Stimulated activated CD4-positive, alpha-beta T cell treated with anti-CD3 and anti-CD28 coated beads, Interleukin-15, amount 100 ng/mL, for 24 hours (primary cell): ENCODE results near the gene HIPK2.
A peak's percentile ranks its signal among the peaks of the same experiment; 100 is the strongest.

ENCODE experiments used
- DNase-seq: peaks from one replicate; pipeline ENCODE4 v3.0.0-alpha.2; 2020

Gene HIPK2

GRCh38 chr7:139713061-139713460 lies 64.7 kb downstream of the HIPK2 start:
- no peak for DNase-seq

GRCh38 chr7:139711991-139712743 lies 65.6 kb downstream of the HIPK2 start:
- no peak for DNase-seq

- DNase-seq, result no peak
Measured at GRCh38 chr7:139710036-139710435, 67.8 kb downstream of the HIPK2 start.

- no peak for DNase-seq
Measured at GRCh38 chr7:139709485-139709884, 68.3 kb downstream of the HIPK2 start.

- DNase-seq, result no peak
Measured at GRCh38 chr7:139708541-139708940, 69.3 kb downstream of the HIPK2 start.

GRCh38 chr7:139706837-139707236 lies 71.0 kb downstream of the HIPK2 start:
- DNase-seq, result no peak

GRCh38 chr7:139704308-139704879 lies 73.4 kb downstream of the HIPK2 start:
- no peak for DNase-seq

- no peak for DNase-seq
Measured at GRCh38 chr7:139703487-139704307, 74.1 kb downstream of the HIPK2 start.

GRCh38 chr7:139702811-139703486 lies 74.8 kb downstream of the HIPK2 start:
- DNase-seq, result no peak

GRCh38 chr7:139702313-139702731 lies 75.5 kb downstream of the HIPK2 start:
- no peak for DNase-seq

GRCh38 chr7:139701908-139702307 lies 75.9 kb downstream of the HIPK2 start:
- DNase-seq, result no peak

- no peak for DNase-seq
Measured at GRCh38 chr7:139700505-139701235, 77.1 kb downstream of the HIPK2 start.

- peak; percentile 17 for DNase-seq
Measured at GRCh38 chr7:139699640-139700504, 77.9 kb downstream of the HIPK2 start.

- no peak for DNase-seq
Measured at GRCh38 chr7:139698844-139699243, 79.0 kb downstream of the HIPK2 start.

- no peak for DNase-seq
Measured at GRCh38 chr7:139698278-139698677, 79.5 kb downstream of the HIPK2 start.

- no peak for DNase-seq
Measured at GRCh38 chr7:139697056-139697455, 80.7 kb downstream of the HIPK2 start.

GRCh38 chr7:139696552-139696951 lies 81.2 kb downstream of the HIPK2 start:
- peak; percentile 31 for DNase-seq

GRCh38 chr7:139695588-139695987 lies 82.2 kb downstream of the HIPK2 start:
- DNase-seq, result no peak

GRCh38 chr7:139695051-139695450 lies 82.7 kb downstream of the HIPK2 start:
- DNase-seq, result no peak

GRCh38 chr7:139694389-139694676 lies 83.5 kb downstream of the HIPK2 start:
- DNase-seq, result no peak

GRCh38 chr7:139693651-139694388 lies 84.0 kb downstream of the HIPK2 start:
- no peak for DNase-seq
